ENCODE data around the gene SLC13A2.
"Not testable (repeated sequence)": the region's sequence is repeated elsewhere in the genome, so short reads cannot be mapped to it uniquely, and the experiment has no call there.

Gene SLC13A2

DNA sequence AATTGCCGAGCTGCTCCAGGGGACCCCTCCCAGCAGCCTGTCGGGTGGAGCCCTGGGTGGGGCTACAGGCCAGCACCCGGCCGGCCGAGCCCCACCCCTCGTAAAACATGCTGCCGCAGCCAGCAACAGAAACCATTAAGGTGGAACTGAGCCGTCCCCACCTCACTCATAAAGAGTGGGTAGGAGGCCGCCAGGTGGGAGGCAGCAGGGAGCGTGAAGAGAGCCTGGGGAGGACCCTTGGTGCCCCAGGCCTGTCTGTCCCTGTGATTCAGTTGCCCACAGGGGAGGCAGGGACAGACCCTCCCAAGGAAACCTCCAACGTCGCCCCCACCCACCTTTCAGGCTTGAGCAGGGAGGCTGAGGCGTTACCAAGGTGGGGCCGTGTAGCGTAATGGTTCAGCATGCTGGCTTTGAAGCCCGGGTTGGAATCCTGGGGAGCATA lies 41.1 kb downstream of the SLC13A2 start:
- no peak for DNase-seq (ENCODE audit: low read depth)

GRCh38 chr17:28515518-28515917 lies 42.1 kb downstream of the SLC13A2 start:
- DNase-seq (ENCODE audit: low read depth) = no peak

- no peak for DNase-seq (ENCODE audit: low read depth)
Observed at GRCh38 chr17:28518132-28518531, 44.7 kb downstream of the SLC13A2 start.

DNA sequence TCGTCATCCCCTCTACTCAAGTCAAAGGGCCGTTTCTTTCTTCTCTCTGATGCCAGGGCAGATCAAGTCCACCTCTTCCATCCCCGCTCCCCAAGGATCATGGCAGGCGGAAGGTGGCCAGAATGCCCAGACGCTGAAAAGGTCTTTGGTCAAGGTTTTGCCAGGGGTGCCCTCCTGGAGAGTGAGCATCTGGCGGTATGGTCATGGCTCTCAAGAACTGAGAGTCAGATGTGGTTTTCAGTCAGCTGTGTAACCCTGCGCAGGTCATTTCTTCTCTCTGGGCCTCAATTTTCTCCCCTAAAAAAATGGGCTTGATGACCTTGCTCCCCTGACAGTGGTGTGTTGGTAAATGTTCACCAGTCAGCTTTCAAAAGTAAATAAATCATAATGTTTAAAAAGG lies 45.1 kb downstream of the SLC13A2 start:
- DNase-seq (ENCODE audit: low read depth) = no peak

- no peak for DNase-seq (ENCODE audit: low read depth)
Observed at GRCh38 chr17:28519236-28519635, 45.8 kb downstream of the SLC13A2 start.

DNA sequence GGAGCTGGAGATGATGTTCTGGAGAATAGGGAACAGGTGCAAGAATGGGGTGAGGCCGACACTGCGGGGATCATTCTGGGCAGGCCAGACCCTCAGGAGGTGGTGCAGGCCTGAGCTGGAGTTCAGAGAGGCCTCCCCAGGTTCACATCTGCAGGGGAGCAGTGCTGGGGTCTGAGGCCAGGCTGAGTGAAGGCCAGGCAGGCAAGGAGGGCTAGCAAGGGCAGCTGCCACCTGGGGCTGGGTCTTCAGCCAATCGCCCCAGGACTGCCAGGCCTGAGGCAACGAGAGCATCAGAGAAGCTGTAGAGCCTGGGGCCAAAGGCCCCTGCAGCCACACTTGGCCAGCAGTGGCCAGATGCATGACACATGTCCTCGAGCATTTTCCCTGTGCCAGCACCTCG lies 47.2 kb downstream of the SLC13A2 start:
- DNase-seq (ENCODE audit: low read depth) = no peak

GRCh38 chr17:28521311-28522085 lies 48.1 kb downstream of the SLC13A2 start:
- no peak for DNase-seq (ENCODE audit: low read depth)

DNA sequence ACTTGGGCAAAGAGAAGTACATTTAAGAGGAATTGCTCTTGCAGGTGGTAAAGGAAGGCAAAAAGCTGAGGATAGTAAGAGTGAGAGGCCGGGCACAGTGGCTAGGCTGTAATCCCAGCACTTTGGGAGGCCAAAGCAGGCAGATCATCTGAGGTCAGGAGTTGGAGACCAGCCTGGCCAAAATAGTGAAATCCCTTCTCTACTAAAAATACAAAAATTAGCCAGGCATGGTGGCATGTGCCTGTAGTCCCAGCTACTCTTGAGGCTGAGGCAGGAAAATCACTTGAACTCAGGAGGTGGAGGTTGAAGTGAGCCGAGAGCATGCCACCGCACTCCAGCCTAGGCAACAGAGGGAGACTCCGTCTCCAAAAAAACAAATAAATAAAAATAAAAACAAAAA lies 48.8 kb downstream of the SLC13A2 start:
- not testable (repeated sequence) for DNase-seq (ENCODE audit: low read depth)

GRCh38 chr17:28523186-28523585 lies 49.7 kb downstream of the SLC13A2 start:
- no peak for DNase-seq (ENCODE audit: low read depth)

DNA sequence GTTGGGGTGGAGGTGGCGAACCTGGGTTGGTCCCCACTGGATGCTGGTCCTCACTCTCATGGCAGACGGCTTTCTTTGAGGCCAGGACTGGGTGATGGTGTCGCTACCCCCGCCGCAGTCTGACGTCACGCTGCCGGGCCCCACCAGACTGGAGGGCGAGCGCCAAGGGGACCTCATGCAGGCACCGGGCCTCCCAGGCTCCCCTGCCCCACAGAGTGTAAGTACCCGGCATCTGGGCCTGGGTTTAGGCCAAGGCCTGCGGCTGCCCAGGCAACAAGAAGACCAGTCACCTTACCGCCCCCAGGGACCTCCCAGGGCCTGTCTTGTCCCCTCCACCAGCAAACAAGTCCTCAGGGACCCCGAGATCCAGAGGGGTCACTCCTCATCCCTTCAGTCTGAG lies 50.4 kb downstream of the SLC13A2 start:
- DNase-seq (ENCODE audit: low read depth) = no peak

DNA sequence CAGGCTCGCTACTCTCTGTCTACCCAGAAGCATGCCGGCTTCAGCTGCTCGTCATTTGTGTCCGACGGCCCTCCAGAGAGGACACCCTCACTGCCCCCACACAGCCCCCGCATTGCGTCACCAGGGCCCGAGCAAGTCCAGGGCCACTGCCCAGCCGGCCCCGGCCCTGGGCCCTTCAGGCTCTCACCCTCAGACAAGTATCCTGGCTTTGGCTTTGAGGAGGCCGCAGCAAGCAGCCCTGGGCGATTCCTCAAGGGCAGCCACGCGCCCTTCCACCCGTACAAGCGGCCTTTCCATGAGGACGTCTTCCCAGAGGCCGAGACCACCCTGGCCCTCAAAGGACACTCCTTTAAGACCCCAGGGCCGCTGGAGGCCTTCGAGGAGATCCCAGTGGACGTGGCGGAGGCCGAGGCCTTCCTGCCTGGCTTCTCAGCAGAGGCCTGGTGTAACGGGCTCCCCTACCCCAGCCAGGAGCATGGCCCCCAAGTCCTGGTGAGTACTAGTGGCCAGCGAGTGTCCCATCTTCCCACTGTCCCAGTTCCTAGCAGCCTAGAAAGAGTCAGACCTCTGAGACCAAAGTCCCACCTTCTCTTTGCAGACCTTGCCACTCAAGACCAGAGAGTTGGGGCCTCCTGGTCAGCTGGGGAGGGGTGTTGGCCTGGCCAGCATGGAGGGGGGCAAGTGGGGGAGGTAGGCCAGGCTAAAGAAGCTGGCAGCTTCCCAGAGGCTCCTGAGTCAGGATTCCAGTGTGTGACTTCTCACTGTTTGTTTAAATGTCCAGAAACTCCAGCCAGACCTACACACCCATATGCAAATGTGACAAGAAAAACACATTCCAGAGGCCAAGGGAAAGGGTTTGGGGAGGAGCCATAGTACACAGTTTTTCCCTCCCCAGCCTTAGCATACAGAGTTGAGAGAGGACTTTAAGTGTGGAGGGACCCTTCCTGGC lies 51.3 kb downstream of the SLC13A2 start:
- no peak for DNase-seq (ENCODE audit: low read depth)

GRCh38 chr17:28526381-28526780 lies 52.9 kb downstream of the SLC13A2 start:
- DNase-seq (ENCODE audit: low read depth) = no peak

DNA sequence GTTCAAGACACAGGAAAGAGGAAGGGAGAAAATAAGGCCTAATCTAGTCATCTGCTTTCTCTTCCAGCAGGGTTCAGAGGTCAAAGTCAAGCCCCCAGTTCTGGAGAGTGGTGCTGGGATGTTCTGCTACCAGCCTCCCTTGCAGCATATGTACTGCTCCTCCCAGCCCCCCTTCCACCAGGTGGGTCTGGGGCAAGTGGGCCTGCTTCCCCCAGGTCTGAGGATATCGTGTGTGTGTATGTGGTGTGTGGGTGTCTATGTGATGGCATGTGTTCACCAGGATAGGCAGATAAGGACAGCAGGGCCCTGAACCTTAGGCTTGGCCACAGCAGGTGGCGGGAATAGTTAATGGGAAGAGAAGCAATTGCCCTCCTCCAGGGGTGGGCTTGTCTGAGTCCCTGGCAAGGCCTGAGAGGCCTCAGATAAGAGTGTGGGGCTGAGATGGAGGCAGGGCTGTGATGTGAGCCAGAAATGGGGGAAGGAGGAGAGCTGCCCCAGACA lies 53.8 kb downstream of the SLC13A2 start:
- DNase-seq (ENCODE audit: low read depth) = no peak

- DNase-seq (ENCODE audit: low read depth) = no peak
Observed at GRCh38 chr17:28527859-28528258, 54.4 kb downstream of the SLC13A2 start.

- no peak for DNase-seq (ENCODE audit: low read depth)
Observed at GRCh38 chr17:28528327-28529012, 55.0 kb downstream of the SLC13A2 start.

DNA sequence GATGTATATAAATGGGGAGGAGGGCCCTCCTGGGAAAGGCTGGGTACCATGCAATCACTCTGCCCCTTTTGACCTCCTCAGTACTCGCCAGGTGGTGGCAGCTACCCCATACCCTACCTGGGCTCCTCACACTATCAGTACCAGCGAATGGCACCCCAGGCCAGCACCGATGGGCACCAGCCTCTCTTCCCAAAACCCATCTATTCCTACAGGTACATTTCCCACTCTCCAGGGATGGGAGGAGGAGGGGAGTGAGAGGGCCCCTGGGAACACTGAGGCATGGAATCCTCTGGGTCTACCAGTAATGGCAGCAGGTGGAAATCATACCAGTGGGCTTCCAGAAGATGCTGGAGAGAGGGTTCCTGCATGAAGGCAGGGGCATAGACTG lies 55.6 kb downstream of the SLC13A2 start:
- no peak for DNase-seq (ENCODE audit: low read depth)

GRCh38 chr17:28530250-28530649 lies 56.8 kb downstream of the SLC13A2 start:
- no peak for DNase-seq (ENCODE audit: low read depth)

GRCh38 chr17:28530926-28531325 lies 57.5 kb downstream of the SLC13A2 start:
- no peak for DNase-seq (ENCODE audit: low read depth)

DNA sequence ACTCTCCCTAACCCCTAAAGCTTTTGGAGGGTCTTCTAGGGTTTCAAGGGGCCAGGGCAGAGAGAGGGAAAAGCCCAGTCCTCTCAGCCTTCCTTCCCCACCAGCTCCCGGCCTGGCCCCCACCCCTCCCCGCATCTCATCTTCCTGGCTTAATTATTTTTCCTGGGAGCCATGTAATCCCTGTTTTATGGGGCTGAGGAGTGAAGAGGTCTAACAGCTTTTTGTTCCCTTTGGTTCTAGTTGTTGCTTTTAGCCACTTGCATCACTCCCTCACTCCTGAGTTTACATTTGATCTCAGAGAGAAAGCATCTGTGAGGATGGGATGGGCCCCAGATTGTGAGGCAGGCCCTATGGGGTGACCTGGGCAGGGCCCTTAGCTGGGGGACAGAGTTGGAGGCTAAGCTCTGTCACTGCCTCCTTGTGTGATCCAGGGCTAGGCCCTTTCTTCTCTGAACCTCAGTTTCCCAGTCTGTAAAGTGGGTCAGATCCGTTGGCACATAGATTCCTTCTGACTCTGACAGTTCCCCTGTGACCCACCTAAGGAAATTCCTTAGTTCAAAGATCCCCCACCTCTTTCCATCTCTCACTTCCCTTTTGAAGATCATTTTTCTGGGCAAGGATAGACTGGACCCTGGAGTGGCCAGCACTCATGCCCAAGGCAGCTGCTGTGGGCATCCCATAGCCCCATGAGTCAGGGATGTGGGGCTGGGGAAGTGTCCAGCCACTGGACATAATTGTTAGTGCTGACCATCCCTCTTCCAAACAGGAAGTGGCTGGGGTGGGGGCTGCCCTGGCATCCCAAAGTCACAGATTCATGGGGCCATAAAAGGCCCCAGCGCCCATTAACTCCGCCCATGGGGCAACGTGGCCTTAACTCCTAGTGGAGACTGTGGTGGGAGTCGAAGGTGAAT lies 58.9 kb downstream of the SLC13A2 start:
- DNase-seq (ENCODE audit: low read depth) = no peak

GRCh38 chr17:28533091-28533807 lies 59.8 kb downstream of the SLC13A2 start:
- DNase-seq (ENCODE audit: low read depth) = no peak
